HepG2 (cell line): ENCODE measurements around the gene SRC. TPM values are rescaled to one million over a fixed set of nuclear protein-coding genes. Genes with fewer than 3 reads are reported as not detected.

Source experiments
- HMG20A ChIP-seq: IDR thresholded peaks from 2 replicates; pipeline ENCODE4 v1.6.1; 2016; ENCODE audit warnings: borderline replicate concordance
- HMG20B ChIP-seq: conservative IDR thresholded peaks from 2 replicates; pipeline ENCODE4 v1.6.1; 2016; ENCODE audit warnings: missing genetic modification reagents, missing compliant biosample characterization
- KDM5B ChIP-seq: sonication (generic); formaldehyde crosslinking; IDR thresholded peaks from 2 replicates; pipeline ENCODE4 v1.4.0; 2020; ENCODE audit warnings: missing genetic modification reagents, mild to moderate bottlenecking, borderline replicate concordance
- KDM6A ChIP-seq: IDR thresholded peaks from 2 replicates; pipeline ENCODE4 v1.6.1; 2016; ENCODE audit warnings: low read depth
- MIER3 ChIP-seq: IDR thresholded peaks from 2 replicates; pipeline ENCODE4 v1.6.1; 2016; ENCODE audit warnings: missing compliant biosample characterization, borderline replicate concordance
- ZKSCAN5 ChIP-seq: sonication (generic); formaldehyde crosslinking; IDR thresholded peaks from 2 replicates; pipeline ENCODE4 v1.5.1; 2020; ENCODE audit warnings: mild to moderate bottlenecking, missing genetic modification reagents
- ZNF34 ChIP-seq: sonication (generic); formaldehyde crosslinking; IDR thresholded peaks from 2 replicates; pipeline ENCODE4 v1.4.0; 2020; ENCODE audit warnings: mild to moderate bottlenecking, missing genetic modification reagents, borderline replicate concordance
- ZNF567 ChIP-seq: sonication (generic); formaldehyde crosslinking; IDR thresholded peaks from 2 replicates; pipeline ENCODE4 v1.8.1; 2023; ENCODE audit warnings: mild to moderate bottlenecking, missing genetic modification reagents, borderline replicate concordance
- ZSCAN20 ChIP-seq: sonication (generic); formaldehyde crosslinking; IDR thresholded peaks from 2 replicates; pipeline ENCODE4 v1.4.0; 2020; ENCODE audit warnings: missing genetic modification reagents, mild to moderate bottlenecking, borderline replicate concordance
- polyA plus RNA-seq, 8 experiments: library from polyadenylated mRNA; depleted of rRNA in 3 of 8; stranded (reverse) in 7 of 8; unstranded in 1 of 8; fragments of >200 nt; fragmentation: Illumina TruSeq in 4 of 8; extraction: Trizol in 4 of 8; gene quantifications; 2 replicates each; pipeline versions ENCODE4 v1.2.1 to v1.2.3, GENCODE V29; 2011 to 2016; ENCODE audit warnings: low read depth in 4 of 8, missing spikeins in 1 of 8, mixed read lengths in 1 of 8; ENCODE audit not compliant: insufficient read depth in 1 of 8
- total RNA-seq, 5 experiments: library from RNA; depleted of rRNA; stranded (reverse); fragments of >200 nt; fragmentation: Illumina TruSeq; extraction: Trizol; gene quantifications; 2 replicates each; pipeline ENCODE4 v1.2.3, GENCODE V29; 2016; ENCODE audit warnings: low read depth in 1 of 5
- TF ChIP-seq, protein P1 (sequence below): sonication (generic); formaldehyde crosslinking; IDR thresholded peaks from 2 replicates; pipeline ENCODE4 v1.9.0; 2021; ENCODE audit warnings: mild to moderate bottlenecking, missing genetic modification reagents
- TF ChIP-seq, protein P2 (sequence below): sonication (generic); formaldehyde crosslinking; IDR thresholded peaks from 2 replicates; pipeline ENCODE4 v1.4.0; 2020; ENCODE audit warnings: missing genetic modification reagents, low read depth, mild to moderate bottlenecking, borderline replicate concordance
- TF ChIP-seq, protein P3 (sequence below): sonication (generic); formaldehyde crosslinking; IDR thresholded peaks from 2 replicates; pipeline ENCODE4 v1.9.0; 2022; ENCODE audit warnings: low read depth, missing genetic modification reagents
- TF ChIP-seq, protein P4 (sequence below): sonication (generic); formaldehyde crosslinking; IDR thresholded peaks from 2 replicates; pipeline ENCODE4 v1.9.0; 2021; ENCODE audit warnings: missing genetic modification reagents, borderline replicate concordance
- TF ChIP-seq, protein P5 (sequence below): sonication (generic); formaldehyde crosslinking; IDR thresholded peaks from 2 replicates; pipeline ENCODE4 v1.4.0; 2020; ENCODE audit warnings: missing genetic modification reagents

Gene SRC
- total and polyA plus RNA-seq, 2 of the 13 experiments (the other 11 are each of a cell fraction or from before 2014, with no cell fraction given) = 54.7 to 192 TPM

DNA sequence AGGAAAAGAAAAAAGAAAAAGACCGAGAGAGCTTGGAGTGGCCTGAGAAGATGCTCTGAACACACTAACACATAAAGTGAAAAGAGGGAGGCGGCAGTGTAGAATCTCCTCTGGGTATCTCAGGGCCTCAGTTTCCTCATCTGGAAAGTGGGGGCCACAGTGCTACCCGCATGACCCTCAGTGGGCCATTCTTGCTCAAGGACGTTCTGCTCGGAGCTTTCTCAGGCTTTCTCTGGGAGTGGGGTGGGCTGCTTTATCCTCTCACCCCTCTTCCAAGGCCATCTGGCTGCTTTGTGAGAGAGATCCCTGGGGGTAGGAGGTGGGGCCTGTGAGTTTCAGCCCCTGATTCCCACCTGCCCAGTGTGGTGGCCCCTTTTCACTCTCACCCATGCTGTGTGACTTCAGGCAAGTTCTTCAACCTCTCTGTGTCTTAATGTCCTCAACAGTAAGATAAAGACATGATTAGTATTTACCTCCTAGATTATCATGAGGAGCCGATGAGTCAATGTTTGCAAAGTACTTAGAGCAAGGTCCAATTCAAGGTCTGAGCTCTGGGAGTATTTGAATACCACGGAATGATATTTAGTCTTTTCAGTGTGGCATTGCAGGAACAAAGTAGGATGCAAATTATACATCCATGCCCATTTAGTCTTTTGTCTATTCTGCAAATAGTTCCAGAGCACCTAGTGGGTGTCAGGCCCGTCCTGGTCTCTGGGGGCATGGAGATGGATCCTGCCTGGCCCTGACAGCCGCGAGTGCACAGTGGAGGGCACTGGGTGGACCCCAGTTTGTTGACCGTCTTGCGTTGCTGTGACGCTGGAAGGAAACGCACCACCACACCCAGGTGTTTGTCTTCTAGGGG, 34.3 kb downstream of the SRC start (continued):
- TF ChIP-seq ZSCAN20 (CRISPR knock-in tag) (no peak), KDM6A (CRISPR knock-in tag) (no peak; the same call in 1 of the 2 replicates), KDM5B (CRISPR knock-in tag) (no peak), ZKSCAN5 (no peak), MIER3 (CRISPR knock-in tag) (peak; percentile 56), ZNF34 (CRISPR knock-in tag) (no peak), ZNF567 (CRISPR knock-in tag) (0 out of 2 replicates have a peak, but pooled peaks have one; percentile 67), HMG20A (peak; percentile 70; the same call in 1 of the 2 replicates), HMG20B (CRISPR knock-in tag) (0 out of 2 replicates have a peak, but pooled peaks have one; percentile 14)
- TF ChIP-seq, protein P1, sequence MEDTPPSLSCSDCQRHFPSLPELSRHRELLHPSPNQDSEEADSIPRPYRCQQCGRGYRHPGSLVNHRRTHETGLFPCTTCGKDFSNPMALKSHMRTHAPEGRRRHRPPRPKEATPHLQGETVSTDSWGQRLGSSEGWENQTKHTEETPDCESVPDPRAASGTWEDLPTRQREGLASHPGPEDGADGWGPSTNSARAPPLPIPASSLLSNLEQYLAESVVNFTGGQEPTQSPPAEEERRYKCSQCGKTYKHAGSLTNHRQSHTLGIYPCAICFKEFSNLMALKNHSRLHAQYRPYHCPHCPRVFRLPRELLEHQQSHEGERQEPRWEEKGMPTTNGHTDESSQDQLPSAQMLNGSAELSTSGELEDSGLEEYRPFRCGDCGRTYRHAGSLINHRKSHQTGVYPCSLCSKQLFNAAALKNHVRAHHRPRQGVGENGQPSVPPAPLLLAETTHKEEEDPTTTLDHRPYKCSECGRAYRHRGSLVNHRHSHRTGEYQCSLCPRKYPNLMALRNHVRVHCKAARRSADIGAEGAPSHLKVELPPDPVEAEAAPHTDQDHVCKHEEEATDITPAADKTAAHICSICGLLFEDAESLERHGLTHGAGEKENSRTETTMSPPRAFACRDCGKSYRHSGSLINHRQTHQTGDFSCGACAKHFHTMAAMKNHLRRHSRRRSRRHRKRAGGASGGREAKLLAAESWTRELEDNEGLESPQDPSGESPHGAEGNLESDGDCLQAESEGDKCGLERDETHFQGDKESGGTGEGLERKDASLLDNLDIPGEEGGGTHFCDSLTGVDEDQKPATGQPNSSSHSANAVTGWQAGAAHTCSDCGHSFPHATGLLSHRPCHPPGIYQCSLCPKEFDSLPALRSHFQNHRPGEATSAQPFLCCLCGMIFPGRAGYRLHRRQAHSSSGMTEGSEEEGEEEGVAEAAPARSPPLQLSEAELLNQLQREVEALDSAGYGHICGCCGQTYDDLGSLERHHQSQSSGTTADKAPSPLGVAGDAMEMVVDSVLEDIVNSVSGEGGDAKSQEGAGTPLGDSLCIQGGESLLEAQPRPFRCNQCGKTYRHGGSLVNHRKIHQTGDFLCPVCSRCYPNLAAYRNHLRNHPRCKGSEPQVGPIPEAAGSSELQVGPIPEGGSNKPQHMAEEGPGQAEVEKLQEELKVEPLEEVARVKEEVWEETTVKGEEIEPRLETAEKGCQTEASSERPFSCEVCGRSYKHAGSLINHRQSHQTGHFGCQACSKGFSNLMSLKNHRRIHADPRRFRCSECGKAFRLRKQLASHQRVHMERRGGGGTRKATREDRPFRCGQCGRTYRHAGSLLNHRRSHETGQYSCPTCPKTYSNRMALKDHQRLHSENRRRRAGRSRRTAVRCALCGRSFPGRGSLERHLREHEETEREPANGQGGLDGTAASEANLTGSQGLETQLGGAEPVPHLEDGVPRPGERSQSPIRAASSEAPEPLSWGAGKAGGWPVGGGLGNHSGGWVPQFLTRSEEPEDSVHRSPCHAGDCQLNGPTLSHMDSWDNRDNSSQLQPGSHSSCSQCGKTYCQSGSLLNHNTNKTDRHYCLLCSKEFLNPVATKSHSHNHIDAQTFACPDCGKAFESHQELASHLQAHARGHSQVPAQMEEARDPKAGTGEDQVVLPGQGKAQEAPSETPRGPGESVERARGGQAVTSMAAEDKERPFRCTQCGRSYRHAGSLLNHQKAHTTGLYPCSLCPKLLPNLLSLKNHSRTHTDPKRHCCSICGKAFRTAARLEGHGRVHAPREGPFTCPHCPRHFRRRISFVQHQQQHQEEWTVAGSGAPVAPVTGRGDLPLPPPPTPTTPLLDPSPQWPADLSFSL (CRISPR knock-in tag) = no peak
- TF ChIP-seq, protein P2, sequence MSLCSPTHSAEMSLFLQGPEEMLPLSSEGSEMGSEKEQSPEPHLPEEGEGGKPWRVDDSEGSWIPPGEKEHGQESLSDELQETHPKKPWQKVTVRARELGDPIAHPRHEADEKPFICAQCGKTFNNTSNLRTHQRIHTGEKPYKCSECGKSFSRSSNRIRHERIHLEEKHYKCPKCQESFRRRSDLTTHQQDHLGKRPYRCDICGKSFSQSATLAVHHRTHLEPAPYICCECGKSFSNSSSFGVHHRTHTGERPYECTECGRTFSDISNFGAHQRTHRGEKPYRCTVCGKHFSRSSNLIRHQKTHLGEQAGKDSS (CRISPR knock-in tag) = no peak
- TF ChIP-seq, protein P3, sequence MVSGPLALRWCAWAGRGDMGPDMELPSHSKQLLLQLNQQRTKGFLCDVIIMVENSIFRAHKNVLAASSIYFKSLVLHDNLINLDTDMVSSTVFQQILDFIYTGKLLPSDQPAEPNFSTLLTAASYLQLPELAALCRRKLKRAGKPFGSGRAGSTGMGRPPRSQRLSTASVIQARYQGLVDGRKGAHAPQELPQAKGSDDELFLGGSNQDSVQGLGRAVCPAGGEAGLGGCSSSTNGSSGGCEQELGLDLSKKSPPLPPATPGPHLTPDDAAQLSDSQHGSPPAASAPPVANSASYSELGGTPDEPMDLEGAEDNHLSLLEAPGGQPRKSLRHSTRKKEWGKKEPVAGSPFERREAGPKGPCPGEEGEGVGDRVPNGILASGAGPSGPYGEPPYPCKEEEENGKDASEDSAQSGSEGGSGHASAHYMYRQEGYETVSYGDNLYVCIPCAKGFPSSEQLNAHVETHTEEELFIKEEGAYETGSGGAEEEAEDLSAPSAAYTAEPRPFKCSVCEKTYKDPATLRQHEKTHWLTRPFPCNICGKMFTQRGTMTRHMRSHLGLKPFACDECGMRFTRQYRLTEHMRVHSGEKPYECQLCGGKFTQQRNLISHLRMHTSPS (CRISPR knock-in tag) = peak; percentile 68
- TF ChIP-seq, protein P4, sequence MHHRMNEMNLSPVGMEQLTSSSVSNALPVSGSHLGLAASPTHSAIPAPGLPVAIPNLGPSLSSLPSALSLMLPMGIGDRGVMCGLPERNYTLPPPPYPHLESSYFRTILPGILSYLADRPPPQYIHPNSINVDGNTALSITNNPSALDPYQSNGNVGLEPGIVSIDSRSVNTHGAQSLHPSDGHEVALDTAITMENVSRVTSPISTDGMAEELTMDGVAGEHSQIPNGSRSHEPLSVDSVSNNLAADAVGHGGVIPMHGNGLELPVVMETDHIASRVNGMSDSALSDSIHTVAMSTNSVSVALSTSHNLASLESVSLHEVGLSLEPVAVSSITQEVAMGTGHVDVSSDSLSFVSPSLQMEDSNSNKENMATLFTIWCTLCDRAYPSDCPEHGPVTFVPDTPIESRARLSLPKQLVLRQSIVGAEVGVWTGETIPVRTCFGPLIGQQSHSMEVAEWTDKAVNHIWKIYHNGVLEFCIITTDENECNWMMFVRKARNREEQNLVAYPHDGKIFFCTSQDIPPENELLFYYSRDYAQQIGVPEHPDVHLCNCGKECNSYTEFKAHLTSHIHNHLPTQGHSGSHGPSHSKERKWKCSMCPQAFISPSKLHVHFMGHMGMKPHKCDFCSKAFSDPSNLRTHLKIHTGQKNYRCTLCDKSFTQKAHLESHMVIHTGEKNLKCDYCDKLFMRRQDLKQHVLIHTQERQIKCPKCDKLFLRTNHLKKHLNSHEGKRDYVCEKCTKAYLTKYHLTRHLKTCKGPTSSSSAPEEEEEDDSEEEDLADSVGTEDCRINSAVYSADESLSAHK (CRISPR knock-in tag) = no peak
- TF ChIP-seq, protein P5, sequence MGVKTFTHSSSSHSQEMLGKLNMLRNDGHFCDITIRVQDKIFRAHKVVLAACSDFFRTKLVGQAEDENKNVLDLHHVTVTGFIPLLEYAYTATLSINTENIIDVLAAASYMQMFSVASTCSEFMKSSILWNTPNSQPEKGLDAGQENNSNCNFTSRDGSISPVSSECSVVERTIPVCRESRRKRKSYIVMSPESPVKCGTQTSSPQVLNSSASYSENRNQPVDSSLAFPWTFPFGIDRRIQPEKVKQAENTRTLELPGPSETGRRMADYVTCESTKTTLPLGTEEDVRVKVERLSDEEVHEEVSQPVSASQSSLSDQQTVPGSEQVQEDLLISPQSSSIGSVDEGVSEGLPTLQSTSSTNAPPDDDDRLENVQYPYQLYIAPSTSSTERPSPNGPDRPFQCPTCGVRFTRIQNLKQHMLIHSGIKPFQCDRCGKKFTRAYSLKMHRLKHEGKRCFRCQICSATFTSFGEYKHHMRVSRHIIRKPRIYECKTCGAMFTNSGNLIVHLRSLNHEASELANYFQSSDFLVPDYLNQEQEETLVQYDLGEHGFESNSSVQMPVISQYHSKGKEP (CRISPR knock-in tag) = no peak
